Stimulated activated naive CD4-positive, alpha-beta T cell (primary cell): ENCODE data around the gene AHNAK2.
"Not testable (repeated sequence)": the region's sequence is repeated elsewhere in the genome, so short reads cannot be mapped to it uniquely, and the experiment has no call there.

ENCODE experiments used
- DNase-seq, 6 experiments: peaks; one replicate each; lab custom pipeline; 2025; lab: John Stamatoyannopoulos, UW

The AHNAK2 gene

GRCh38 chr14:104953896-104954656, 24.1 kb downstream of the AHNAK2 start:
- DNase-seq: no peak

GRCh38 chr14:104953097-104953496, 25.1 kb downstream of the AHNAK2 start:
- DNase-seq: no peak

GRCh38 chr14:104951863-104952657, 26.1 kb downstream of the AHNAK2 start:
- DNase-seq: not testable (repeated sequence)

GRCh38 chr14:104950701-104951100, 27.5 kb downstream of the AHNAK2 start:
- not testable (repeated sequence) for DNase-seq

- no peak for DNase-seq
Observed at GRCh38 chr14:104950021-104950420, 28.2 kb downstream of the AHNAK2 start.

GRCh38 chr14:104949406-104949955, 28.7 kb downstream of the AHNAK2 start:
- not testable (repeated sequence) for DNase-seq

- DNase-seq: no peak
Observed at GRCh38 chr14:104948736-104949031, 29.5 kb downstream of the AHNAK2 start.

- DNase-seq: not testable (repeated sequence)
Observed at GRCh38 chr14:104947881-104948735, 30.1 kb downstream of the AHNAK2 start.

GRCh38 chr14:104947201-104947600, 31.0 kb downstream of the AHNAK2 start:
- not testable (repeated sequence) for DNase-seq

GRCh38 chr14:104945986-104946965, 31.9 kb downstream of the AHNAK2 start:
- DNase-seq: not testable (repeated sequence)

- DNase-seq: not testable (repeated sequence)
Observed at GRCh38 chr14:104945266-104945665, 32.9 kb downstream of the AHNAK2 start.

- DNase-seq: not testable (repeated sequence)
Observed at GRCh38 chr14:104944436-104945205, 33.6 kb downstream of the AHNAK2 start.

- not testable (repeated sequence) for DNase-seq
Observed at GRCh38 chr14:104944016-104944308, 34.2 kb downstream of the AHNAK2 start.

GRCh38 chr14:104943216-104944015, 34.8 kb downstream of the AHNAK2 start:
- not testable (repeated sequence) for DNase-seq

GRCh38 chr14:104942586-104942985, 35.6 kb downstream of the AHNAK2 start:
- no peak for DNase-seq

GRCh38 chr14:104941508-104942365, 36.4 kb downstream of the AHNAK2 start:
- no peak for DNase-seq

- no peak for DNase-seq
Observed at GRCh38 chr14:104940526-104941150, 37.5 kb downstream of the AHNAK2 start.
